Endothelial cell of umbilical vein (primary cell): Measurements from ENCODE around the gene CLIC3.
A peak's percentile ranks its signal among the peaks of the same experiment; 100 is the strongest.

Experiments
- JUN ChIP-seq: IDR thresholded peaks from 2 replicates; pipeline ENCODE4 v1.6.1; 2011; ENCODE audit warnings: borderline replicate concordance, low read depth; ENCODE audit not compliant: insufficient read length, insufficient read depth
- MAX ChIP-seq: IDR thresholded peaks from 2 replicates; pipeline ENCODE4 v1.6.1; 2011; ENCODE audit not compliant: insufficient read depth, insufficient read length
- POLR2A ChIP-seq: IDR thresholded peaks from 2 replicates; pipeline ENCODE4 v1.6.1; 2012; ENCODE audit warnings: low read depth, mild to moderate bottlenecking, control low read depth, low read length
- POLR2AphosphoS5 ChIP-seq: IDR thresholded peaks from 2 replicates; pipeline ENCODE4 v1.6.1; 2012; ENCODE audit warnings: low read depth, mild to moderate bottlenecking, control low read depth, low read length, moderate library complexity; ENCODE audit not compliant: insufficient read depth
- TF ChIP-seq, protein P1 (sequence below), 2 donors: IDR thresholded peaks; 1 replicate in 1 of 2; 2 replicates in 1 of 2; pipeline ENCODE4 v1.5.1; 2011; ENCODE audit warnings: low read length in 2 of 2, mild to moderate bottlenecking in 2 of 2, moderate library complexity in 2 of 2, control low read depth in 1 of 2, inconsistent platforms in 1 of 2, low read depth in 1 of 2; ENCODE audit not compliant: insufficient read depth in 1 of 2; ENCODE audit errors: extremely low read depth in 1 of 2

GRCh38 chr9:137027369-137028262 is 31.2 kb upstream of the CLIC3 start, which contains the start of gene ABCA2:
- TF ChIP-seq, protein P1, sequence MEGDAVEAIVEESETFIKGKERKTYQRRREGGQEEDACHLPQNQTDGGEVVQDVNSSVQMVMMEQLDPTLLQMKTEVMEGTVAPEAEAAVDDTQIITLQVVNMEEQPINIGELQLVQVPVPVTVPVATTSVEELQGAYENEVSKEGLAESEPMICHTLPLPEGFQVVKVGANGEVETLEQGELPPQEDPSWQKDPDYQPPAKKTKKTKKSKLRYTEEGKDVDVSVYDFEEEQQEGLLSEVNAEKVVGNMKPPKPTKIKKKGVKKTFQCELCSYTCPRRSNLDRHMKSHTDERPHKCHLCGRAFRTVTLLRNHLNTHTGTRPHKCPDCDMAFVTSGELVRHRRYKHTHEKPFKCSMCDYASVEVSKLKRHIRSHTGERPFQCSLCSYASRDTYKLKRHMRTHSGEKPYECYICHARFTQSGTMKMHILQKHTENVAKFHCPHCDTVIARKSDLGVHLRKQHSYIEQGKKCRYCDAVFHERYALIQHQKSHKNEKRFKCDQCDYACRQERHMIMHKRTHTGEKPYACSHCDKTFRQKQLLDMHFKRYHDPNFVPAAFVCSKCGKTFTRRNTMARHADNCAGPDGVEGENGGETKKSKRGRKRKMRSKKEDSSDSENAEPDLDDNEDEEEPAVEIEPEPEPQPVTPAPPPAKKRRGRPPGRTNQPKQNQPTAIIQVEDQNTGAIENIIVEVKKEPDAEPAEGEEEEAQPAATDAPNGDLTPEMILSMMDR (IDR thresholded peaks at IDR 0.05; ENCODE audit: extremely low read depth in 1 of 2, insufficient read depth in 1 of 2, low read depth in 1 of 2, low read length in 2 of 2) = no peak
- TF ChIP-seq JUN = no peak
- peak; percentile 9 for TF ChIP-seq POLR2AphosphoS5
- no peak for TF ChIP-seq MAX
- TF ChIP-seq POLR2A = no peak
